Upper lobe of right lung (tissue), 1 donor: Measurements from ENCODE around the gene INPP5E. TPM values are rescaled to one million over a fixed set of nuclear protein-coding genes. Genes with fewer than 3 reads are reported as not detected.

Experiments
- ATAC-seq: fragments of 200-7000 bp; cut with Tn5 transposase; one replicate; pipeline ENCODE4 v1.9.1; 2020; ENCODE audit warnings: mild to moderate bottlenecking, moderate library complexity
- DNase-seq: peaks from one replicate; pipeline ENCODE4 v3.0.0-alpha.2; 2020
- H3K27ac ChIP-seq: fragments of 200-600 bp; one replicate; pipeline ENCODE4 v1.8.0; 2022
- H3K27me3 ChIP-seq: fragments of 200-600 bp; one replicate; pipeline ENCODE4 v1.8.0; 2022; ENCODE audit warnings: mild to moderate bottlenecking
- H3K36me3 ChIP-seq: fragments of 200-600 bp; one replicate; pipeline ENCODE4 v1.8.0; 2022
- H3K4me1 ChIP-seq: fragments of 200-600 bp; one replicate; pipeline ENCODE4 v1.8.0; 2022
- H3K4me3 ChIP-seq: fragments of 200-600 bp; one replicate; pipeline ENCODE4 v1.8.0; 2022; ENCODE audit warnings: mild to moderate bottlenecking
- H3K9me3 ChIP-seq: fragments of 200-600 bp; one replicate; pipeline ENCODE4 v1.8.0; 2022
- intact Hi-C: fragments of 100-400 bp; cut with DNase I; formaldehyde crosslinking; loops from one replicate; pipeline ENCODE4 v1.11.0; 2022
- total RNA-seq: library from RNA; stranded (reverse); fragmentation: NEBNext Ultra II Directional; extraction: Animal tissue kit (Norgen Biotek cat#: 25700); gene quantifications from one replicate; pipeline ENCODE4 v1.2.1, GENCODE V29; 2021
- TF ChIP-seq, protein P1 (sequence below): fragments of 200-600 bp; IDR thresholded peaks from one replicate; pipeline ENCODE4 v1.8.0; 2022; ENCODE audit warnings: antibody characterized with exemption
- donor health status: DM: no; HTN: yes; CAD: no; lungs with severe emphysema.

Gene INPP5E
- total RNA-seq, 1 donor from 2014 or later = 13.0 TPM

DNA sequence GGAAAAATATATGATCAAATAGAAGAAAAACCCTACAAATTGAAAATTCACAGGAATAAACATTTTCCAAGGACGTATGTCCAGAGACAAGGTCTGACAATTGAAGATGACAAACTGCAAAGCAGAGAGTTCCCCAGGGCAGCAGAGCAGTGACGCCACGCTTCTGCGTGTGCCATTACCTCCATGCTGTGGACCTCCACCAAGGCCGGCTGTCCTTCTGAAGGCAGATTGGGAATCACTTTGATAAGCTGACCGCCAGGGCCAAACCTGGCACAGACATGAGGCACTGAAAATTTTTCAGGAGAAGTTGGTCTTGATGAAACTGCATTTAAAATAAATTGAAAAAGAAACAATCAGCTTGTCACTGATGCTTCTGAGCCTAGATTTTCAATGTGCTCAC is 24.6 kb upstream of the INPP5E start:
- TF ChIP-seq, protein P1, sequence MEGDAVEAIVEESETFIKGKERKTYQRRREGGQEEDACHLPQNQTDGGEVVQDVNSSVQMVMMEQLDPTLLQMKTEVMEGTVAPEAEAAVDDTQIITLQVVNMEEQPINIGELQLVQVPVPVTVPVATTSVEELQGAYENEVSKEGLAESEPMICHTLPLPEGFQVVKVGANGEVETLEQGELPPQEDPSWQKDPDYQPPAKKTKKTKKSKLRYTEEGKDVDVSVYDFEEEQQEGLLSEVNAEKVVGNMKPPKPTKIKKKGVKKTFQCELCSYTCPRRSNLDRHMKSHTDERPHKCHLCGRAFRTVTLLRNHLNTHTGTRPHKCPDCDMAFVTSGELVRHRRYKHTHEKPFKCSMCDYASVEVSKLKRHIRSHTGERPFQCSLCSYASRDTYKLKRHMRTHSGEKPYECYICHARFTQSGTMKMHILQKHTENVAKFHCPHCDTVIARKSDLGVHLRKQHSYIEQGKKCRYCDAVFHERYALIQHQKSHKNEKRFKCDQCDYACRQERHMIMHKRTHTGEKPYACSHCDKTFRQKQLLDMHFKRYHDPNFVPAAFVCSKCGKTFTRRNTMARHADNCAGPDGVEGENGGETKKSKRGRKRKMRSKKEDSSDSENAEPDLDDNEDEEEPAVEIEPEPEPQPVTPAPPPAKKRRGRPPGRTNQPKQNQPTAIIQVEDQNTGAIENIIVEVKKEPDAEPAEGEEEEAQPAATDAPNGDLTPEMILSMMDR = no peak
- intact Hi-C loops = no loop called here

DNA sequence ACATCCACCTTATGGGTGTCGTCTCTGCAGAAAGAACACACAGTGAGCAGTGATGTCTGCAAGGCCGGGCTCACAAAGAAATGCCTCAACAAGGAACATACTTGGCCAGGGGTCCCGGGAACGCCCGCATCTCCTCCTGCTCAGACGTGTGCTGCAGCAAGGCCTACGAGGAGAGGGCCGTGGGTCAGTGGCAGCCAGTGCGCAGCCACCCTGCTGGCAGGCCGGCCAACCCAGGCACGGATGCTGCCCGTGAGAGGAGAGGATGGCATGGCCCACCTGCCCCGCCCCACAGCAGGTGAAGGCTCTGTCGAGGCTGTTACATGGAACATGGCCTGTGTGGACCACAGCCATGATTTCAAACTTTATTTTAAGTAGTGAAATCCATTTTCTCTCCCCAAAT is 23.9 kb upstream of the INPP5E start:
- H3K36me3 ChIP-seq = peaks cover 100% of the 10 kb centered on the region
- no peak for ATAC-seq

More for the DNA sequence above, 24.6 kb upstream of the INPP5E start:
- no peaks in the 10 kb centered on the region for H3K27me3 ChIP-seq
- no peak for ATAC-seq
- H3K27ac ChIP-seq = no peak overlapping the region
- H3K9me3 ChIP-seq = no peaks in the 10 kb centered on the region
- peaks cover 100% of the 10 kb centered on the region for H3K36me3 ChIP-seq
- DNase-seq = no peak
- H3K4me1 ChIP-seq = no peaks in the 10 kb centered on the region
- H3K4me3 ChIP-seq = no peak overlapping the region

GRCh38 chr9:136462664-136463063 is 23.0 kb upstream of the INPP5E start:
- no peak overlapping the region for H3K27ac ChIP-seq
- no peak overlapping the region for H3K4me3 ChIP-seq
- no peak for DNase-seq
- no peaks in the 10 kb centered on the region for H3K4me1 ChIP-seq
- no peaks in the 10 kb centered on the region for H3K9me3 ChIP-seq
- no peak for ATAC-seq
- no peaks in the 10 kb centered on the region for H3K27me3 ChIP-seq
- TF ChIP-seq, protein P1 = no peak
- peaks cover 100% of the 10 kb centered on the region for H3K36me3 ChIP-seq
- intact Hi-C loops = no loop called here

More for the DNA sequence above, 23.9 kb upstream of the INPP5E start:
- no peaks in the 10 kb centered on the region for H3K27me3 ChIP-seq
- TF ChIP-seq, protein P1 = no peak
- no peaks in the 10 kb centered on the region for H3K9me3 ChIP-seq
- intact Hi-C loops = no loop called here
- no peaks in the 10 kb centered on the region for H3K4me1 ChIP-seq
- no peak overlapping the region for H3K4me3 ChIP-seq
- DNase-seq = no peak
- no peak overlapping the region for H3K27ac ChIP-seq

GRCh38 chr9:136460772-136461325 is 21.2 kb upstream of the INPP5E start:
- no peak overlapping the region for H3K4me3 ChIP-seq
- no peak for ATAC-seq
- no peak for DNase-seq
- TF ChIP-seq, protein P1 = no peak
- intact Hi-C loops = no loop called here
- no peak overlapping the region for H3K27ac ChIP-seq
- no peaks in the 10 kb centered on the region for H3K9me3 ChIP-seq
- no peaks in the 10 kb centered on the region for H3K4me1 ChIP-seq
- H3K27me3 ChIP-seq = no peaks in the 10 kb centered on the region
- peaks cover 100% of the 10 kb centered on the region for H3K36me3 ChIP-seq

GRCh38 chr9:136459425-136459824 is 19.8 kb upstream of the INPP5E start:
- Histone ChIP-seq H3K4me3 (no peak overlapping the region), H3K27ac (no peak overlapping the region), H3K4me1 (no peaks in the 10 kb centered on the region), H3K36me3 (peaks cover 100% of the 10 kb centered on the region), H3K27me3 (no peaks in the 10 kb centered on the region), H3K9me3 (no peaks in the 10 kb centered on the region)
- DNase-seq = no peak
- intact Hi-C loops = no loop called here
- TF ChIP-seq, protein P1 = no peak
- ATAC-seq = no peak

DNA sequence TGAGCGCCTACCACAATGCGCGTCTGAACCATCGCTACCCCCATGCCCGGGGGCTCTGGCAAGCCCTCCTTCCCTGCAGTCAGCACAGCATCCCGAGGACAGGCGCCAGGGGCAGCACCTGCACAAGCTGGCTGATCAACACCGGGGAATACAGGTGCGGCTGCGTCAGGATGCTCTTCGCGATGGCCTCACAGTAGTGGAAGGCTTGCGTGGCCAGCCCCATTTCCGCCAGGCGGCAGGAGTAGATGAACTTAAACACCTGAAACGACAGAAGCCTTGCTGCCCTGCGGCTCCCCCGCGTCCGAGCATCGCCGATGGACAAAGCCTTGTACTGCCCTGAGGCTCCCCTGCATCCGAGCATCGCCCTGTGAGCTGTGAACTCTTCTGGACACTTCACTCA is 17.7 kb upstream of the INPP5E start:
- ATAC-seq = no peak
- intact Hi-C loops = no loop called here
- H3K36me3 ChIP-seq = peaks cover 97% of the 10 kb centered on the region

More for the DNA sequence above, 17.7 kb upstream of the INPP5E start:
- Histone ChIP-seq H3K27ac (no peak overlapping the region), H3K9me3 (no peaks in the 10 kb centered on the region), H3K4me3 (no peak overlapping the region), H3K4me1 (no peaks in the 10 kb centered on the region), H3K27me3 (no peaks in the 10 kb centered on the region)
- TF ChIP-seq, protein P1 = no peak
- no peak for DNase-seq
